ENCODE results near the gene MOB2. TPM values are rescaled to one million over a fixed set of nuclear protein-coding genes. Genes with fewer than 3 reads are reported as not detected.

MOB2 gene
- total RNA-seq, 1 donor from 2014 or later = 26.4 TPM

DNA sequence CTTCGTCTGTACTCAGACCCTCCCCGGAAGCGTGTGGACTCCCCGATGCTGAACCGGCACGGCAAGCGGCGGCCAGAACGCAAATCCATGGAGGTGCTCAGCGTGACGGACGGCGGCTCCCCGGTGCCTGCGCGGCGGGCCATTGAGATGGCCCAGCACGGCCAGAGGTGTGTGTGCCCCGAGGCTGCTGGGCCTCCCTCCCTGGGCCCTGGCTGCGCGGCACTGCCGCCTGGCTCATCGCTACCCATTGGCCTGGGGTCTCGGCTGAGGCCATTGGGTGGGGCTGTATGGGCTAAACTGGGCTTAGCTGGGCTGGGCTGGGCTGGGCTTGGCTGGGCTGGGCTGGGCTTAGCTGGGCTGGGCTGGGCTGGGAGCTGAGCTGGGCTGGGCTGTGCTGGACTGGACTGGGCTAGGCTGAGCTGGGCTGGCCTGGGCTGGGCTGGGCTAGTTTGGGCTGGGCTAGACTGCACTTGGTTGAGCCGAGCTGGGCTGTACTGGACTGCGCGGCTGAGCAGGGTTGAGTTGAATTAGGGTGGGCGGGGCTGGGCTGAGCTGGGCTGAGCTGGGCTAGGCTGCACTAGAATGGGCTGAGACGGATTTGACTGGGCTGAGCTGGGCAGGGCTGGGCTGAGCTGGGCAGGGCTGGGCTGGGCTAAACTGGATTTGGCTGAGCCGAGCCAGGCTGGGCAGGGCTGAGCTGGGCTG lies 40.7 kb downstream of the MOB2 start:
- H3K27ac ChIP-seq (ENCODE audit: low read depth, low read length) = no peak overlapping the region
- H3K27me3 Mint-ChIP-seq (ENCODE audit: low read depth, unreplicated experiment) = no peaks in the 10 kb centered on the region
- no peaks in the 10 kb centered on the region for H4K20me1 ChIP-seq (ENCODE audit: insufficient read depth, low read length)
- no peaks in the 10 kb centered on the region for H3K36me3 ChIP-seq (ENCODE audit: insufficient read depth, low read length)
- no peaks in the 10 kb centered on the region for H3K79me2 ChIP-seq (ENCODE audit: insufficient read depth, low read length)
- H3K4me2 ChIP-seq (ENCODE audit: low read length) = no peak overlapping the region
- H2AFZ ChIP-seq (ENCODE audit: low read depth, low read length) = no peak overlapping the region
- no peak overlapping the region for H3K4me3 ChIP-seq (ENCODE audit: insufficient read depth, low read depth, low read length)
- no peak overlapping the region for H3K27ac Mint-ChIP-seq (ENCODE audit: unreplicated experiment)
- no peaks in the 10 kb centered on the region for H3K9me3 ChIP-seq (ENCODE audit: insufficient read depth, low read depth, low read length)
- H3K4me3 Mint-ChIP-seq (ENCODE audit: unreplicated experiment) = no peak overlapping the region
- no peaks in the 10 kb centered on the region for H3K36me3 Mint-ChIP-seq (ENCODE audit: low read depth, unreplicated experiment)
- no peaks in the 10 kb centered on the region for H3K4me1 ChIP-seq (ENCODE audit: insufficient read depth, low read length)
- TF ChIP-seq EZH2 (IDR thresholded peaks at IDR 0.05; ENCODE audit: insufficient read depth, low read length) = no peak
- TF ChIP-seq, protein P1, sequence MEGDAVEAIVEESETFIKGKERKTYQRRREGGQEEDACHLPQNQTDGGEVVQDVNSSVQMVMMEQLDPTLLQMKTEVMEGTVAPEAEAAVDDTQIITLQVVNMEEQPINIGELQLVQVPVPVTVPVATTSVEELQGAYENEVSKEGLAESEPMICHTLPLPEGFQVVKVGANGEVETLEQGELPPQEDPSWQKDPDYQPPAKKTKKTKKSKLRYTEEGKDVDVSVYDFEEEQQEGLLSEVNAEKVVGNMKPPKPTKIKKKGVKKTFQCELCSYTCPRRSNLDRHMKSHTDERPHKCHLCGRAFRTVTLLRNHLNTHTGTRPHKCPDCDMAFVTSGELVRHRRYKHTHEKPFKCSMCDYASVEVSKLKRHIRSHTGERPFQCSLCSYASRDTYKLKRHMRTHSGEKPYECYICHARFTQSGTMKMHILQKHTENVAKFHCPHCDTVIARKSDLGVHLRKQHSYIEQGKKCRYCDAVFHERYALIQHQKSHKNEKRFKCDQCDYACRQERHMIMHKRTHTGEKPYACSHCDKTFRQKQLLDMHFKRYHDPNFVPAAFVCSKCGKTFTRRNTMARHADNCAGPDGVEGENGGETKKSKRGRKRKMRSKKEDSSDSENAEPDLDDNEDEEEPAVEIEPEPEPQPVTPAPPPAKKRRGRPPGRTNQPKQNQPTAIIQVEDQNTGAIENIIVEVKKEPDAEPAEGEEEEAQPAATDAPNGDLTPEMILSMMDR (IDR thresholded peaks at IDR 0.05; ENCODE audit: insufficient read depth, low read depth, low read length) = no peak
- no peak overlapping the region for H3K9ac ChIP-seq (ENCODE audit: low read length)
- no peaks in the 10 kb centered on the region for H3K9me3 Mint-ChIP-seq (ENCODE audit: unreplicated experiment)
- FAIRE-seq = no peak
- DNase-seq (ENCODE audit: low read depth) = no peak
- no peaks in the 10 kb centered on the region for H3K4me1 Mint-ChIP-seq (ENCODE audit: low read depth, unreplicated experiment)
- H3K27me3 ChIP-seq (ENCODE audit: insufficient read depth, low read length) = no peaks in the 10 kb centered on the region

DNA sequence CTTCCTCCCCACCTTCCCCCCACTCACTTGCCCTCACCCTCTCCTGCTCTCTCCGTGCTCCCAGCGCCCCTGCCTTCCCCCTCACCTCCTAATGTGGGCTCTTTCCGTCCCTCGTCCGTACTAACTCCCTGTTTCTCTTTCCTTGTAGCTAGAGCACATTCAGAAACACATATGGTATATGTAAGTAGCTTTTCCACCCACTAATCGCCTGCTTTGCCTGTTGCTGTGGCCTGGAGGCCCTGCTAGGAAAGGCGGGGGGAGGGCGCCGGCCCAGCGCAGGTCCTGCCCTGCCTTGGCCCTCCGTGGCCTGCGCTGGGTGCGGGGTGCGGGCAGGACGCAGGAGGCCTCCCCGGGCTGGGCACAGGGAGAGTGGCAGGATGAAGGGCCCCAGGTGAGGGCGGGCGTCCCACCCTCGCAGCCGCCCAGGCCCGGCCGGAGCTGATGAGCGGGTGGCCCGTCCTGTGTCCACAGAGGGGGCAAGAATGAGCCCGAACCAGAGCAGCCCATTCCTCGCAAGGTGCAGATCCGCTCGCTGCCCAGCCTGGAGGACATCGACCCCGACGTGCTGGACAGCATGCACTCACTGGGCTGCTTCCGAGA lies 41.7 kb downstream of the MOB2 start:
- DNase-seq (ENCODE audit: low read depth) (no peak), FAIRE-seq (no peak)
- no peak overlapping the region for H2AFZ ChIP-seq (ENCODE audit: low read depth, low read length)
- Mint-ChIP-seq H3K27ac (ENCODE audit: unreplicated experiment) (no peak overlapping the region), H3K9me3 (ENCODE audit: unreplicated experiment) (no peaks in the 10 kb centered on the region), H3K36me3 (ENCODE audit: low read depth, unreplicated experiment) (no peaks in the 10 kb centered on the region), H3K4me3 (ENCODE audit: unreplicated experiment) (no peak overlapping the region), H3K27me3 (ENCODE audit: low read depth, unreplicated experiment) (no peaks in the 10 kb centered on the region), H3K4me1 (ENCODE audit: low read depth, unreplicated experiment) (no peaks in the 10 kb centered on the region)
- no peak overlapping the region for H3K4me2 ChIP-seq (ENCODE audit: low read length)
- no peaks in the 10 kb centered on the region for H3K79me2 ChIP-seq (ENCODE audit: insufficient read depth, low read length)
- TF ChIP-seq EZH2 (IDR thresholded peaks at IDR 0.05; ENCODE audit: insufficient read depth, low read length) = no peak
- TF ChIP-seq, protein P1 (IDR thresholded peaks at IDR 0.05; ENCODE audit: insufficient read depth, low read depth, low read length) = no peak
- H3K4me1 ChIP-seq (ENCODE audit: insufficient read depth, low read length) = no peaks in the 10 kb centered on the region
- no peak overlapping the region for H3K27ac ChIP-seq (ENCODE audit: low read depth, low read length)
- H3K4me3 ChIP-seq (ENCODE audit: insufficient read depth, low read depth, low read length) = no peak overlapping the region
- no peaks in the 10 kb centered on the region for H3K9me3 ChIP-seq (ENCODE audit: insufficient read depth, low read depth, low read length)
- no peaks in the 10 kb centered on the region for H3K36me3 ChIP-seq (ENCODE audit: insufficient read depth, low read length)
- no peak overlapping the region for H3K9ac ChIP-seq (ENCODE audit: low read length)
- no peaks in the 10 kb centered on the region for H4K20me1 ChIP-seq (ENCODE audit: insufficient read depth, low read length)
- H3K27me3 ChIP-seq (ENCODE audit: insufficient read depth, low read length) = no peaks in the 10 kb centered on the region

- DNase-seq (ENCODE audit: low read depth) (no peak), FAIRE-seq (no peak)
- Mint-ChIP-seq H3K9me3 (ENCODE audit: unreplicated experiment) (no peaks in the 10 kb centered on the region), H3K36me3 (ENCODE audit: low read depth, unreplicated experiment) (no peaks in the 10 kb centered on the region), H3K27ac (ENCODE audit: unreplicated experiment) (no peak overlapping the region), H3K4me1 (ENCODE audit: low read depth, unreplicated experiment) (no peaks in the 10 kb centered on the region), H3K4me3 (ENCODE audit: unreplicated experiment) (no peak overlapping the region), H3K27me3 (ENCODE audit: low read depth, unreplicated experiment) (no peaks in the 10 kb centered on the region)
- H3K27ac ChIP-seq (ENCODE audit: low read depth, low read length) = no peak overlapping the region
- H3K27me3 ChIP-seq (ENCODE audit: insufficient read depth, low read length) = no peaks in the 10 kb centered on the region
- H4K20me1 ChIP-seq (ENCODE audit: insufficient read depth, low read length) = no peaks in the 10 kb centered on the region
- no peaks in the 10 kb centered on the region for H3K79me2 ChIP-seq (ENCODE audit: insufficient read depth, low read length)
- H3K9ac ChIP-seq (ENCODE audit: low read length) = no peak overlapping the region
- H3K4me3 ChIP-seq (ENCODE audit: insufficient read depth, low read depth, low read length) = no peak overlapping the region
- no peak for TF ChIP-seq EZH2 (IDR thresholded peaks at IDR 0.05; ENCODE audit: insufficient read depth, low read length)
- TF ChIP-seq, protein P1 (IDR thresholded peaks at IDR 0.05; ENCODE audit: insufficient read depth, low read depth, low read length) = no peak
- no peak overlapping the region for H2AFZ ChIP-seq (ENCODE audit: low read depth, low read length)
- H3K36me3 ChIP-seq (ENCODE audit: insufficient read depth, low read length) = no peaks in the 10 kb centered on the region
- no peaks in the 10 kb centered on the region for H3K9me3 ChIP-seq (ENCODE audit: insufficient read depth, low read depth, low read length)
- no peaks in the 10 kb centered on the region for H3K4me1 ChIP-seq (ENCODE audit: insufficient read depth, low read length)
- H3K4me2 ChIP-seq (ENCODE audit: low read length) = no peak overlapping the region
Observed at GRCh38 chr11:1444321-1444720, 42.3 kb downstream of the MOB2 start.
